ENCODE results near the gene FAM50B.

GRCh38 chr6:3799719-3800118, 49.5 kb upstream of the FAM50B start:
- TF ChIP-seq, protein P1, sequence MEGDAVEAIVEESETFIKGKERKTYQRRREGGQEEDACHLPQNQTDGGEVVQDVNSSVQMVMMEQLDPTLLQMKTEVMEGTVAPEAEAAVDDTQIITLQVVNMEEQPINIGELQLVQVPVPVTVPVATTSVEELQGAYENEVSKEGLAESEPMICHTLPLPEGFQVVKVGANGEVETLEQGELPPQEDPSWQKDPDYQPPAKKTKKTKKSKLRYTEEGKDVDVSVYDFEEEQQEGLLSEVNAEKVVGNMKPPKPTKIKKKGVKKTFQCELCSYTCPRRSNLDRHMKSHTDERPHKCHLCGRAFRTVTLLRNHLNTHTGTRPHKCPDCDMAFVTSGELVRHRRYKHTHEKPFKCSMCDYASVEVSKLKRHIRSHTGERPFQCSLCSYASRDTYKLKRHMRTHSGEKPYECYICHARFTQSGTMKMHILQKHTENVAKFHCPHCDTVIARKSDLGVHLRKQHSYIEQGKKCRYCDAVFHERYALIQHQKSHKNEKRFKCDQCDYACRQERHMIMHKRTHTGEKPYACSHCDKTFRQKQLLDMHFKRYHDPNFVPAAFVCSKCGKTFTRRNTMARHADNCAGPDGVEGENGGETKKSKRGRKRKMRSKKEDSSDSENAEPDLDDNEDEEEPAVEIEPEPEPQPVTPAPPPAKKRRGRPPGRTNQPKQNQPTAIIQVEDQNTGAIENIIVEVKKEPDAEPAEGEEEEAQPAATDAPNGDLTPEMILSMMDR (IDR thresholded peaks at IDR 0.05): no peak
- TF ChIP-seq POLR2A (IDR thresholded peaks at IDR 0.05): no peak
